Natural killer cell treated with Interleukin-12 subunit alpha and Interleukin-12 subunit beta and Interleukin-15 and Interleukin-18, amount 100 ng/mL, for 72 hours (primary cell): ENCODE data around the gene TTC7B. TPM values are rescaled to one million over a fixed set of nuclear protein-coding genes. Genes with fewer than 3 reads are reported as not detected.

Experiments
- ATAC-seq, 2 donors: fragments of 150-1000 bp; cut with Tn5 transposase in 1 of 2; sonication (Bioruptor Pico), chemical (Tn5 transposase) in 1 of 2; 2 replicates each; pipeline ENCODE4 v1.10.0; 2021
- DNase-seq: peaks from one replicate; pipeline ENCODE4 v3.0.0; 2022; ENCODE audit warnings: low spot score
- H3K27ac Mint-ChIP-seq, 2 donors: 1 replicate in 1 of 2; 2 replicates in 1 of 2; pipeline ENCODE4 v1.8.0; 2022; ENCODE audit warnings: mixed read lengths in 2 of 2, mild to moderate bottlenecking in 1 of 2, moderate library complexity in 1 of 2
- H3K27me3 Mint-ChIP-seq, 2 donors: 1 replicate in 1 of 2; 2 replicates in 1 of 2; pipeline ENCODE4 v1.8.0; 2022; ENCODE audit warnings: mixed read lengths in 2 of 2
- H3K36me3 Mint-ChIP-seq: one replicate; pipeline ENCODE4 v1.8.0; 2022; ENCODE audit warnings: mixed read lengths
- H3K4me1 Mint-ChIP-seq, 2 donors: 1 replicate in 1 of 2; 2 replicates in 1 of 2; pipeline ENCODE4 v1.8.0; 2022; ENCODE audit warnings: low read depth in 2 of 2, mixed read lengths in 2 of 2, mild to moderate bottlenecking in 1 of 2
- H3K4me3 Mint-ChIP-seq: one replicate; pipeline ENCODE4 v1.8.0; 2022; ENCODE audit warnings: mixed read lengths
- H3K9me3 Mint-ChIP-seq: 2 replicates; pipeline ENCODE4 v1.8.0; 2022; ENCODE audit warnings: mixed read lengths
- total RNA-seq, 2 donors: library from RNA; stranded (reverse); gene quantifications; one replicate each; pipeline ENCODE4 v1.2.3, GENCODE V29; 2022

TTC7B gene
- total RNA-seq, 2 donors from 2014 or later = 8.9 to 24.5 TPM

- Mint-ChIP-seq H3K4me1 (peaks cover 5 to 18% of the 10 kb centered on the region in 2 donors), H3K9me3 (no peaks in the 10 kb centered on the region), H3K27me3 (peaks cover 0 to 5% of the 10 kb centered on the region in 2 donors), H3K4me3 (peak overlapping the region; percentile 84), H3K36me3 (no peaks in the 10 kb centered on the region), H3K27ac (peak overlapping the region; percentile 86 to 90)
- ATAC-seq = peak in 1 of 2 donors; percentile 43
- DNase-seq = no peak
These were observed 138.7 kb downstream of the TTC7B start for GRCh38 chr14:90677484-90678050.

- H3K27ac Mint-ChIP-seq = peak overlapping the region; percentile 86 to 90
- DNase-seq (no peak), ATAC-seq (no peak)
- H3K27me3 Mint-ChIP-seq = peaks cover 0 to 5% of the 10 kb centered on the region in 2 donors
- no peaks in the 10 kb centered on the region for H3K9me3 Mint-ChIP-seq
- H3K4me1 Mint-ChIP-seq = peaks cover 5 to 18% of the 10 kb centered on the region in 2 donors
- no peak overlapping the region for H3K4me3 Mint-ChIP-seq
- no peaks in the 10 kb centered on the region for H3K36me3 Mint-ChIP-seq
These were observed 139.3 kb downstream of the TTC7B start for GRCh38 chr14:90676912-90677311.

- Mint-ChIP-seq H3K27ac (peak overlapping the region in 1 of 2 donors; percentile 86), H3K36me3 (no peaks in the 10 kb centered on the region), H3K4me1 (peaks cover 5 to 18% of the 10 kb centered on the region in 2 donors), H3K9me3 (no peaks in the 10 kb centered on the region), H3K4me3 (no peak overlapping the region), H3K27me3 (peaks cover 0 to 5% of the 10 kb centered on the region in 2 donors)
- peak in 1 of 2 donors; percentile 34 for ATAC-seq
- DNase-seq = no peak
These were observed 139.9 kb downstream of the TTC7B start for GRCh38 chr14:90676356-90676755.

GRCh38 chr14:90675399-90675798 lies 140.8 kb downstream of the TTC7B start:
- Mint-ChIP-seq H3K9me3 (no peaks in the 10 kb centered on the region), H3K27me3 (peaks cover 0 to 5% of the 10 kb centered on the region in 2 donors), H3K36me3 (no peaks in the 10 kb centered on the region), H3K4me3 (no peak overlapping the region), H3K27ac (no peak overlapping the region), H3K4me1 (peaks cover 5 to 18% of the 10 kb centered on the region in 2 donors)
- no peak for DNase-seq
- ATAC-seq = peak in 1 of 2 donors; percentile 41

GRCh38 chr14:90674716-90675115 lies 141.5 kb downstream of the TTC7B start:
- H3K27me3 Mint-ChIP-seq = peaks cover 0 to 5% of the 10 kb centered on the region in 2 donors
- H3K27ac Mint-ChIP-seq = no peak overlapping the region
- no peak overlapping the region for H3K4me3 Mint-ChIP-seq
- ATAC-seq = no peak
- H3K4me1 Mint-ChIP-seq = peaks cover 5 to 18% of the 10 kb centered on the region in 2 donors
- no peak for DNase-seq
- H3K36me3 Mint-ChIP-seq = no peaks in the 10 kb centered on the region
- H3K9me3 Mint-ChIP-seq = no peaks in the 10 kb centered on the region

GRCh38 chr14:90674043-90674670 lies 142.1 kb downstream of the TTC7B start:
- Mint-ChIP-seq H3K4me1 (peaks cover 5 to 18% of the 10 kb centered on the region in 2 donors), H3K36me3 (no peaks in the 10 kb centered on the region), H3K27me3 (peaks cover 0 to 5% of the 10 kb centered on the region in 2 donors), H3K27ac (no peak overlapping the region), H3K9me3 (no peaks in the 10 kb centered on the region), H3K4me3 (no peak overlapping the region)
- no peak for DNase-seq
- ATAC-seq = no peak

GRCh38 chr14:90671382-90672234 lies 144.6 kb downstream of the TTC7B start:
- peaks cover 0 to 5% of the 10 kb centered on the region in 2 donors for H3K4me1 Mint-ChIP-seq
- DNase-seq (no peak), ATAC-seq (peak in 1 of 2 donors; percentile 37)
- no peaks in the 10 kb centered on the region for H3K36me3 Mint-ChIP-seq
- H3K4me3 Mint-ChIP-seq = no peak overlapping the region
- H3K27ac Mint-ChIP-seq = no peak overlapping the region
- peaks cover 0 to 5% of the 10 kb centered on the region in 2 donors for H3K27me3 Mint-ChIP-seq
- no peaks in the 10 kb centered on the region for H3K9me3 Mint-ChIP-seq

GRCh38 chr14:90669731-90670130 lies 146.5 kb downstream of the TTC7B start:
- H3K27me3 Mint-ChIP-seq = peaks cover 0 to 4% of the 10 kb centered on the region in 2 donors
- H3K4me3 Mint-ChIP-seq = no peak overlapping the region
- H3K36me3 Mint-ChIP-seq = no peaks in the 10 kb centered on the region
- no peaks in the 10 kb centered on the region for H3K4me1 Mint-ChIP-seq
- ATAC-seq (no peak), DNase-seq (no peak)
- no peak overlapping the region for H3K27ac Mint-ChIP-seq
- H3K9me3 Mint-ChIP-seq = no peaks in the 10 kb centered on the region

GRCh38 chr14:90666571-90666970 lies 149.7 kb downstream of the TTC7B start:
- DNase-seq (no peak), ATAC-seq (no peak)
- Mint-ChIP-seq H3K27ac (no peak overlapping the region), H3K4me3 (no peak overlapping the region), H3K36me3 (no peaks in the 10 kb centered on the region), H3K27me3 (no peaks in the 10 kb centered on the region), H3K9me3 (no peaks in the 10 kb centered on the region), H3K4me1 (no peaks in the 10 kb centered on the region)

- H3K27ac Mint-ChIP-seq = no peak overlapping the region
These were observed 150.8 kb downstream of the TTC7B start for GRCh38 chr14:90665321-90666000.

GRCh38 chr14:90664911-90665310 lies 151.3 kb downstream of the TTC7B start:
- Mint-ChIP-seq H3K4me3 (no peak overlapping the region), H3K27ac (no peak overlapping the region)

More at GRCh38 chr14:90665321-90666000, 150.8 kb downstream of the TTC7B start:
- Mint-ChIP-seq H3K36me3 (no peaks in the 10 kb centered on the region), H3K27me3 (no peaks in the 10 kb centered on the region), H3K9me3 (no peaks in the 10 kb centered on the region), H3K4me3 (no peak overlapping the region), H3K4me1 (no peaks in the 10 kb centered on the region)
- DNase-seq (no peak), ATAC-seq (no peak)

GRCh38 chr14:90663680-90664079 lies 152.6 kb downstream of the TTC7B start:
- Mint-ChIP-seq H3K27me3 (peaks cover 0 to 3% of the 10 kb centered on the region in 2 donors), H3K4me1 (peaks cover 7% of the 10 kb centered on the region in 2 donors), H3K36me3 (no peaks in the 10 kb centered on the region), H3K9me3 (no peaks in the 10 kb centered on the region), H3K27ac (no peak overlapping the region), H3K4me3 (no peak overlapping the region)
- no peak for DNase-seq
- no peak for ATAC-seq

More at GRCh38 chr14:90664911-90665310, 151.3 kb downstream of the TTC7B start:
- no peak for ATAC-seq
- Mint-ChIP-seq H3K4me1 (no peaks in the 10 kb centered on the region), H3K9me3 (no peaks in the 10 kb centered on the region), H3K27me3 (no peaks in the 10 kb centered on the region), H3K36me3 (no peaks in the 10 kb centered on the region)
- DNase-seq = no peak

- no peak overlapping the region for H3K27ac Mint-ChIP-seq
- no peak for ATAC-seq
- H3K4me1 Mint-ChIP-seq = peaks cover 11 to 12% of the 10 kb centered on the region in 2 donors
- H3K27me3 Mint-ChIP-seq = peaks cover 0 to 4% of the 10 kb centered on the region in 2 donors
- no peak overlapping the region for H3K4me3 Mint-ChIP-seq
- H3K9me3 Mint-ChIP-seq = no peaks in the 10 kb centered on the region
- H3K36me3 Mint-ChIP-seq = no peaks in the 10 kb centered on the region
- DNase-seq = no peak
These were observed 153.1 kb downstream of the TTC7B start for GRCh38 chr14:90663140-90663539.
